PC-3 (cell line): ENCODE data around the gene ATP1A2.

Experiments
- CTCF ChIP-seq: fragments of 300-600 bp; sonication (generic); conservative IDR thresholded peaks from 2 replicates; pipeline ENCODE4 v1.5.1; 2017; ENCODE audit warnings: antibody characterized with exemption, low read depth, mild to moderate bottlenecking, low read length
- EZH2 ChIP-seq: fragments of 300-600 bp; sonication (generic); IDR thresholded peaks from one replicate; pipeline ENCODE4 v1.6.1; 2017; ENCODE audit warnings: antibody characterized with exemption, mild to moderate bottlenecking, low read length; ENCODE audit not compliant: unreplicated experiment
- EZH2phosphoT487 ChIP-seq: fragments of 300-600 bp; sonication (generic); IDR thresholded peaks from 2 replicates; pipeline ENCODE4 v1.6.1; 2018; ENCODE audit warnings: mild to moderate bottlenecking, antibody characterized with exemption, low read length, borderline replicate concordance

DNA sequence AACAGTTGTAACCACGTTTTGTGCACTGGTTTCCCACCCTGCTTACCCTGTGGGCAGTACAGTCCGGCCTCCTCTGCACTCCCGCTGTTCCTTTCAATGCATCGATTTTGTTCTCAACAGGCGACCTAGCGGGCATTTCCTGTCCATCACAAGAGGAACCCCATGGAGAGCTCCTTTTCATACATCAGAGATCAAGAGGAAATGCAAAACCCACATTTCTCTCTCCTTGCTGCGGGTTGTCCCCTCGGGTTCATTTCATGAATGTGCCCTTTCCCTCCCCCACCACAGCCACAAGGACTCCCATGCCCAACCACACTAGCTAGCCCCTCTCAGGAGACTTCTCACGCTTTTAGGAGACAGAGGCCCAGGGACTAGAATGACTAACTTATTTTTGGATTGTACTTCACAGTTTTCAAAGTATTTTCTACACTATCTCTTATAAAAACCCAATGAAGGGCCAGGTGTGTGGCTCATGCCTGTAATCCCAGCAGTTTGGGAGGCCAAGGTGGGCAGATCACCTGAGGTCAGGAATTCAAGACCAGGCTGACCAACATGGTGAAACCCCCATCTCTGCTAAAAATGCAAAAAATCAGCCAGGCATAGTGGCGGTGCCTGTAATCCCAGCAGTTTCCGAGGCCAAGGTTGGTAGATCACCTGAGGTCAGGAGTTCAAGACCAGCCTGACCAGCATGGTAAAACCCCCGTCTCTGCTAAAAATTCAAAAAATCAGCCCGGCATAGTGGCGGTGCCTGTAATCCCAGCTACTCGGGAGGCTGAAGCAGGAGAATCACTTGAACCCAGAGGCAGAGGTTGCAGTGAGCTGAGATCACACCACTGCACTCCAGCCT, 54.2 kb downstream of the ATP1A2 start:
- TF ChIP-seq CTCF, result no peak
- TF ChIP-seq EZH2, result no peak
- no peak for TF ChIP-seq EZH2phosphoT487
